CD14-positive monocyte (primary cell): ENCODE results near the gene SH2B3. TPM values are rescaled to one million over a fixed set of nuclear protein-coding genes. Genes with fewer than 3 reads are reported as not detected.

Experiments
- DNase-seq, 3 donors: peaks; one replicate each; pipeline ENCODE4 v3.0.0-alpha.2; 2011 to 2022
- H2AFZ ChIP-seq: 2 replicates; pipeline ENCODE4 v1.6.0; 2012; ENCODE audit warnings: mild to moderate bottlenecking, low read depth, low read length, inconsistent platforms; ENCODE audit not compliant: insufficient read depth, poor library complexity, severe bottlenecking
- H3K27ac ChIP-seq, 2 donors: 1 replicate in 1 of 2; 2 replicates in 1 of 2; pipeline ENCODE4 v1.5.1; 2012 to 2013; ENCODE audit warnings: low read length in 2 of 2, control low read depth in 1 of 2, inconsistent platforms in 1 of 2, low read depth in 1 of 2, mild to moderate bottlenecking in 1 of 2
- H3K27me3 ChIP-seq, 2 donors: one replicate each; pipeline versions ENCODE4 v1.6.0 to v1.6.1; 2011 to 2013; ENCODE audit warnings: low read length in 2 of 2; ENCODE audit not compliant: control insufficient read depth in 2 of 2, insufficient read depth in 2 of 2
- H3K36me3 ChIP-seq, 2 donors: replicated peaks in 1 of 2; 1 replicate in 1 of 2; 2 replicates in 1 of 2; pipeline versions ENCODE4 v1.5.1 to v1.6.1; 2012 to 2013; ENCODE audit warnings: low read length in 2 of 2, control low read depth in 1 of 2, inconsistent platforms in 1 of 2, mild to moderate bottlenecking in 1 of 2; ENCODE audit not compliant: insufficient read depth in 2 of 2, control insufficient read depth in 1 of 2
- H3K4me1 ChIP-seq, 2 donors: 1 replicate in 1 of 2; 2 replicates in 1 of 2; pipeline versions ENCODE4 v1.5.1 to v1.6.1; 2012 to 2013; ENCODE audit warnings: low read length in 2 of 2, control low read depth in 1 of 2, inconsistent platforms in 1 of 2, mild to moderate bottlenecking in 1 of 2, moderate library complexity in 1 of 2; ENCODE audit not compliant: insufficient read depth in 2 of 2, control insufficient read depth in 1 of 2
- H3K4me2 ChIP-seq: replicated peaks from 2 replicates; pipeline ENCODE3; 2012; ENCODE audit warnings: low read length, moderate library complexity, mild to moderate bottlenecking; ENCODE audit not compliant: poor library complexity, severe bottlenecking; ENCODE audit errors: extremely low read depth
- H3K4me3 ChIP-seq, 3 experiments: fragments of 200-600 bp in 1 of 3; sonication (generic) in 1 of 3; replicated peaks in 1 of 3; 1 replicate in 2 of 3; 2 replicates in 1 of 3; pipeline ENCODE4 v1.5.1; 2011 to 2013; ENCODE audit warnings: low read length in 3 of 3, mild to moderate bottlenecking in 3 of 3, control low read depth in 2 of 3, low read depth in 2 of 3, inconsistent platforms in 1 of 3, moderate library complexity in 1 of 3
- H3K79me2 ChIP-seq: 2 replicates; pipeline ENCODE4 v1.6.0; 2012; ENCODE audit warnings: mild to moderate bottlenecking, control low read depth, inconsistent platforms, low read length, moderate library complexity; ENCODE audit not compliant: insufficient read depth
- H3K9ac ChIP-seq: 2 replicates; pipeline ENCODE4 v1.6.0; 2017; ENCODE audit warnings: low read length, mild to moderate bottlenecking; ENCODE audit not compliant: insufficient read depth, poor library complexity, severe bottlenecking
- H3K9me3 ChIP-seq, 2 donors: replicated peaks in 1 of 2; 1 replicate in 1 of 2; 2 replicates in 1 of 2; pipeline versions ENCODE4 v1.5.1 to v1.6.1; 2012 to 2013; ENCODE audit warnings: low read length in 2 of 2, control low read depth in 1 of 2; ENCODE audit not compliant: control insufficient read depth in 1 of 2, insufficient read depth in 1 of 2
- H4K20me1 ChIP-seq: 2 replicates; pipeline ENCODE4 v1.6.0; 2012; ENCODE audit warnings: mild to moderate bottlenecking, low read length, control low read depth, moderate library complexity; ENCODE audit not compliant: insufficient read depth
- H3K27ac Mint-ChIP-seq, 7 donors: one replicate each; pipeline ENCODE4 v1.8.0; 2020; ENCODE audit warnings: mild to moderate bottlenecking in 7 of 7, mixed read lengths in 7 of 7, moderate library complexity in 6 of 7, inconsistent platforms in 2 of 7
- H3K27me3 Mint-ChIP-seq, 3 donors: one replicate each; pipeline ENCODE4 v1.8.0; 2021 to 2022; ENCODE audit warnings: low read depth in 3 of 3, mild to moderate bottlenecking in 3 of 3, mixed read lengths in 3 of 3, moderate library complexity in 3 of 3, inconsistent platforms in 1 of 3
- H3K36me3 Mint-ChIP-seq, 2 donors: one replicate each; pipeline ENCODE4 v1.8.0; 2020; ENCODE audit warnings: mixed read lengths in 2 of 2, inconsistent platforms in 1 of 2, mild to moderate bottlenecking in 1 of 2
- H3K4me1 Mint-ChIP-seq: one replicate; pipeline ENCODE4 v1.8.0; 2020; ENCODE audit warnings: mild to moderate bottlenecking, mixed read lengths
- H3K4me3 Mint-ChIP-seq, 2 donors: one replicate each; pipeline ENCODE4 v1.8.0; 2020; ENCODE audit warnings: mild to moderate bottlenecking in 2 of 2, mixed read lengths in 2 of 2, moderate library complexity in 1 of 2
- H3K9me3 Mint-ChIP-seq, 7 donors: one replicate each; pipeline ENCODE4 v1.8.0; 2020 to 2022; ENCODE audit warnings: mixed read lengths in 7 of 7, mild to moderate bottlenecking in 6 of 7, moderate library complexity in 6 of 7, inconsistent platforms in 2 of 7
- WGBS: methylation state at CpG from one replicate; pipeline ENCODE4 v1.1.5; 2013; ENCODE audit warnings: missing lambda C conversion rate; ENCODE audit not compliant: insufficient coverage; 5-methylcytosine and 5-hydroxymethylcytosine counted together
- intact Hi-C, 2 donors: fragments of 100-400 bp; cut with micrococcal nuclease; formaldehyde crosslinking; loops; one replicate each; pipeline versions ENCODE4 v1.15.0 to v1.15.1; 2023
- polyA plus RNA-seq, 3 donors: library from polyadenylated mRNA; depleted of rRNA in 1 of 3; unstranded in 2 of 3; stranded (reverse) in 1 of 3; fragments of 300-500 nt in 2 of 3; fragments of >200 nt in 1 of 3; fragmentation: Illumina TruSeq in 2 of 3; gene quantifications; 1 replicate in 2 of 3; 2 replicates in 1 of 3; pipeline ENCODE4 v1.2.3, GENCODE V29; 2012 to 2021
- TF ChIP-seq, protein P1 (sequence below): fragments of 200-600 bp; IDR thresholded peaks from one replicate; pipeline ENCODE4 v1.8.0; 2022; ENCODE audit warnings: antibody characterized with exemption, mild to moderate bottlenecking

The SH2B3 gene
- polyA plus RNA-seq, 3 donors, result 15.2 to 136 (median 33.5) TPM

DNA sequence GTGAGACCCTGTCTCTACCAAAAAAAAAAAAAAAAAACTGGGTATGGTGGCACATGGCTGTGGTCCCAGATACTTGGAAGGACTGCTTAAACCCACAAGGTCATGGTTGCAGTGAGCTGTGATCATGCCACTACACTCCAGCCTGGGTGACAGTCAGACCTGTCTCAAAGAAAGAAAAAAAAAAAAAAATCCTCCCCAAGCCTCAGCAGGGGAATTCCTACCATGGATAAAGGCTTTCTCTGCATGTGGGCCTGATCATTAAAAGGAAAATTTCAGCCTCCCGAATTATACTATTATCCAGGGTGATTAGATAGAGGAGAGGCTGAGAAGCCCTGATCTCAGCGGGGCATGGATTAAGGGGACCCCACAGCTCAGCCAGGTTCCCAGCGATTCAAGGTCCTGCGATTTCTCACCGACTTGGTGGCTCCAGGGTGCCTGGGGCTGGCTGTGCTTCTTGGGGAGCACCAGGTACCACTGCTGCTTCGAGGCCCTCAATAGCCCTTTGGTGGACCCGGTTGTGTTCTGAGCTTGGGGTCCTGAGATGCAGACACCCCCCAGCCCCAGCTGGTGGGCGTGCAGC, 5.6 kb downstream of the SH2B3 start:
- H4K20me1 ChIP-seq, result peaks cover 99% of the 10 kb centered on the region
- H3K9ac ChIP-seq, result peak overlapping the region; percentile 19
- H3K4me1 ChIP-seq, result peaks cover 79 to 82% of the 10 kb centered on the region in 2 donors
- Mint-ChIP-seq H3K27me3 (no peaks in the 10 kb centered on the region), H3K9me3 (peaks cover 0 to 1% (median 0%) of the 10 kb centered on the region in 7 donors), H3K4me3 (no peak overlapping the region), H3K27ac (peak overlapping the region in 5 of 7 donors; percentile 62 to 87 (median 80)), H3K4me1 (peaks cover 78% of the 10 kb centered on the region), H3K36me3 (peaks cover 24 to 64% of the 10 kb centered on the region in 2 donors)
- H3K79me2 ChIP-seq, result peaks cover 100% of the 10 kb centered on the region
- no peak overlapping the region for H2AFZ ChIP-seq
- H3K27ac ChIP-seq, result peak overlapping the region; percentile 62 to 93
- TF ChIP-seq, protein P1, sequence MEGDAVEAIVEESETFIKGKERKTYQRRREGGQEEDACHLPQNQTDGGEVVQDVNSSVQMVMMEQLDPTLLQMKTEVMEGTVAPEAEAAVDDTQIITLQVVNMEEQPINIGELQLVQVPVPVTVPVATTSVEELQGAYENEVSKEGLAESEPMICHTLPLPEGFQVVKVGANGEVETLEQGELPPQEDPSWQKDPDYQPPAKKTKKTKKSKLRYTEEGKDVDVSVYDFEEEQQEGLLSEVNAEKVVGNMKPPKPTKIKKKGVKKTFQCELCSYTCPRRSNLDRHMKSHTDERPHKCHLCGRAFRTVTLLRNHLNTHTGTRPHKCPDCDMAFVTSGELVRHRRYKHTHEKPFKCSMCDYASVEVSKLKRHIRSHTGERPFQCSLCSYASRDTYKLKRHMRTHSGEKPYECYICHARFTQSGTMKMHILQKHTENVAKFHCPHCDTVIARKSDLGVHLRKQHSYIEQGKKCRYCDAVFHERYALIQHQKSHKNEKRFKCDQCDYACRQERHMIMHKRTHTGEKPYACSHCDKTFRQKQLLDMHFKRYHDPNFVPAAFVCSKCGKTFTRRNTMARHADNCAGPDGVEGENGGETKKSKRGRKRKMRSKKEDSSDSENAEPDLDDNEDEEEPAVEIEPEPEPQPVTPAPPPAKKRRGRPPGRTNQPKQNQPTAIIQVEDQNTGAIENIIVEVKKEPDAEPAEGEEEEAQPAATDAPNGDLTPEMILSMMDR, result no peak
- peak overlapping the region; percentile 87 for H3K4me2 ChIP-seq
- H3K36me3 ChIP-seq, result peaks cover 8 to 32% of the 10 kb centered on the region in 2 donors
- DNase-seq, result no peak
- peak overlapping the region in 1 of 3 experiments; percentile 91 for H3K4me3 ChIP-seq
- H3K27me3 ChIP-seq, result no peaks in the 10 kb centered on the region
- 83% methylated on average over 5 of the region's 8 CpGs for WGBS
- intact Hi-C loops, result loop anchor here in 1 of 2 donors (2.0 kb wide), 1 partner anchor 18 kb away; no protein-coding TSS in a partner anchor
- H3K9me3 ChIP-seq, result no peaks in the 10 kb centered on the region

DNA sequence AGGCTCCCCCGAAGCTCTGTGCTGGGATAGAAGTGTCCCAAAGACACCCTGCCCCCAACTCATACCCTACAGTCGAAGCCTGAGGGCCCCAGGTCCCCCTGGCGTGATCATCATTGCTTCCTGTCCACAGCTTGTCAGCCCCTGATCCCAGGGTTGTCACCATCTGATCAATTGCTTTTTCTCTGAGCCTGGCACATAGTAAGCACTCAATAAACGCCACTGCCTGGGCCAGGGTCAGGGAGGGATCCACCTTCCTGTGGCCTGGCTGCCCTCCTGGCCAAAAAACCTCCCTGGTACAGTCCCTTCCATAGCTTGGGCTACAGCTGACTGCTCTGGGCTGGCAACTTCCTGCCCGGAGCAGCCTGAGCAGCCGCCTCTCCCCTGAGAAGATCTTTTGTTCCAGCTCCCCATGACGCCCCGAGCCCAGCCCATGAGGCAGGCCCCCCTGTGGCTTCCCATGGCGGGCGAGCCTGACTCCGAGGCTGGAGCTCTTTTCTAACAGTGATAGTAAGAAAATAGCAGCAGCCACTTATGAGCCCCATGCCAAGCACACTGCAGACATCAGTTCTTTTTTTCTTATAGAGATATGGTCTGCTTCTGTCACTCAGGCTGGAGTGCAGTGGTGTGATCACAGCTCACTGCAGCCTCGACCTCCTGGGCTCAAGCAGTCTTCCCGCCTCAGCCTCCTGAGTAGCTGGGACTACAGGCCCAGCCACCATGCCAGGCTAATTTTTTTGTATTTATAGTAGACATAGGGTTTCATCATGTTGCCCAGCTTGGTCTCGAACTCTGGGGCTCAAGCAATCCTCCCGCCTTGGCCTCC, 6.5 kb downstream of the SH2B3 start:
- H3K36me3 Mint-ChIP-seq, result peaks cover 30 to 67% of the 10 kb centered on the region in 2 donors
- H3K27me3 Mint-ChIP-seq, result no peaks in the 10 kb centered on the region
- no peak overlapping the region for H2AFZ ChIP-seq
- peak overlapping the region; percentile 51 to 59 for H3K4me3 Mint-ChIP-seq
- peak overlapping the region; percentile 87 for H3K4me2 ChIP-seq
- DNase-seq, result no peak
- peaks cover 100% of the 10 kb centered on the region for H3K79me2 ChIP-seq
- peaks cover 79 to 84% of the 10 kb centered on the region in 2 donors for H3K4me1 ChIP-seq
- H3K27me3 ChIP-seq, result no peaks in the 10 kb centered on the region
- H3K4me1 Mint-ChIP-seq, result peaks cover 81% of the 10 kb centered on the region
- intact Hi-C loops, result no loop called here
- H3K36me3 ChIP-seq, result peaks cover 15 to 42% of the 10 kb centered on the region in 2 donors
- H4K20me1 ChIP-seq, result peaks cover 99% of the 10 kb centered on the region
- H3K27ac ChIP-seq, result peak overlapping the region; percentile 62 to 93
- WGBS, result 48% methylated on average over 10 of the region's 15 CpGs
- TF ChIP-seq, protein P1, result no peak
- no peaks in the 10 kb centered on the region for H3K9me3 Mint-ChIP-seq
- no peaks in the 10 kb centered on the region for H3K9me3 ChIP-seq
- H3K4me3 ChIP-seq, result peak overlapping the region in 1 of 3 experiments; percentile 91
- H3K9ac ChIP-seq, result peak overlapping the region; percentile 19
- peak overlapping the region; percentile 63 to 95 (median 83) for H3K27ac Mint-ChIP-seq
